ENCODE data around the gene BTRC.

Gene BTRC

GRCh38 chr10:101513733-101514132, 159.8 kb downstream of the BTRC start:
- no peak for DNase-seq (ENCODE audit: low read depth in 1 of 2, low spot score in 1 of 2)

GRCh38 chr10:101525848-101526247, 171.9 kb downstream of the BTRC start:
- no peak for DNase-seq (ENCODE audit: low read depth in 1 of 2, low spot score in 1 of 2)

GRCh38 chr10:101529207-101529606, 175.2 kb downstream of the BTRC start:
- no peak for DNase-seq (ENCODE audit: low read depth in 1 of 2, low spot score in 1 of 2)

GRCh38 chr10:101529725-101530553, 176.0 kb downstream of the BTRC start:
- no peak for DNase-seq (ENCODE audit: low read depth in 1 of 2, low spot score in 1 of 2)

GRCh38 chr10:101535949-101536348, 182.0 kb downstream of the BTRC start:
- no peak for DNase-seq (ENCODE audit: low read depth in 1 of 2, low spot score in 1 of 2)

GRCh38 chr10:101536800-101537199, 182.8 kb downstream of the BTRC start:
- no peak for DNase-seq (ENCODE audit: low read depth in 1 of 2, low spot score in 1 of 2)

GRCh38 chr10:101538446-101538845, 184.5 kb downstream of the BTRC start:
- no peak for DNase-seq (ENCODE audit: low read depth in 1 of 2, low spot score in 1 of 2)

- DNase-seq (ENCODE audit: low read depth in 1 of 2, low spot score in 1 of 2), result no peak
These were observed 191.9 kb downstream of the BTRC start for GRCh38 chr10:101545898-101546297.

GRCh38 chr10:101550965-101551364, 197.0 kb downstream of the BTRC start:
- DNase-seq (ENCODE audit: low read depth in 1 of 2, low spot score in 1 of 2), result no peak

- no peak for DNase-seq (ENCODE audit: low read depth in 1 of 2, low spot score in 1 of 2)
These were observed 198.5 kb downstream of the BTRC start for GRCh38 chr10:101552442-101552841.

GRCh38 chr10:101557541-101557940, 203.6 kb downstream of the BTRC start:
- no peak for DNase-seq (ENCODE audit: low read depth in 1 of 2, low spot score in 1 of 2)

- no peak for DNase-seq (ENCODE audit: low read depth in 1 of 2, low spot score in 1 of 2)
These were observed 204.2 kb downstream of the BTRC start for GRCh38 chr10:101558204-101558603.

GRCh38 chr10:101558671-101559595, 205.0 kb downstream of the BTRC start:
- no peak for DNase-seq (ENCODE audit: low read depth in 1 of 2, low spot score in 1 of 2)

GRCh38 chr10:101559596-101560297, 205.8 kb downstream of the BTRC start:
- DNase-seq (ENCODE audit: low read depth in 1 of 2, low spot score in 1 of 2), result no peak

GRCh38 chr10:101560298-101561067, 206.5 kb downstream of the BTRC start:
- no peak for DNase-seq (ENCODE audit: low read depth in 1 of 2, low spot score in 1 of 2)

GRCh38 chr10:101561068-101561915, 207.3 kb downstream of the BTRC start:
- no peak for DNase-seq (ENCODE audit: low read depth in 1 of 2, low spot score in 1 of 2)

- DNase-seq (ENCODE audit: low read depth in 1 of 2, low spot score in 1 of 2), result no peak
These were observed 208.3 kb downstream of the BTRC start for GRCh38 chr10:101562231-101562630.

GRCh38 chr10:101563007-101563406, 209.0 kb downstream of the BTRC start:
- DNase-seq (ENCODE audit: low read depth in 1 of 2, low spot score in 1 of 2), result no peak

GRCh38 chr10:101563497-101564040, 209.6 kb downstream of the BTRC start:
- DNase-seq (ENCODE audit: low read depth in 1 of 2, low spot score in 1 of 2), result no peak
